Mesendoderm (in vitro differentiated cells): Measurements from ENCODE around the gene MAB21L4.
A peak's percentile ranks its signal among the peaks of the same experiment; 100 is the strongest.
"Not testable (repeated sequence)": the region's sequence is repeated elsewhere in the genome, so short reads cannot be mapped to it uniquely, and the experiment has no call there.

Experiments
- DNase-seq: peaks from one replicate; pipeline ENCODE4 v3.0.0; 2013
- H2AK5ac ChIP-seq: 2 replicates; pipeline ENCODE4 v1.6.1; 2013; ENCODE audit warnings: low read length, inconsistent platforms
- H2BK120ac ChIP-seq: 2 replicates; pipeline ENCODE4 v1.6.1; 2013; ENCODE audit warnings: low read depth, mild to moderate bottlenecking, low read length, moderate library complexity, mixed read lengths
- H2BK15ac ChIP-seq: replicated peaks from 2 replicates; pipeline ENCODE4 v1.6.1; 2013; ENCODE audit warnings: low read depth, mild to moderate bottlenecking, moderate library complexity
- H2BK5ac ChIP-seq: 2 replicates; pipeline ENCODE4 v1.6.1; 2013; ENCODE audit warnings: low read length, inconsistent platforms
- H3K18ac ChIP-seq: 2 replicates; pipeline ENCODE4 v1.6.1; 2013; ENCODE audit warnings: mild to moderate bottlenecking, low read length, mixed read lengths
- H3K23ac ChIP-seq: one replicate; pipeline ENCODE4 v1.6.1; 2013; ENCODE audit warnings: low read length
- H3K27ac ChIP-seq: 2 replicates; pipeline ENCODE4 v1.5.1; 2013; ENCODE audit warnings: low read depth, mild to moderate bottlenecking, inconsistent platforms, low read length, moderate library complexity
- H3K27me3 ChIP-seq: 2 replicates; pipeline ENCODE4 v1.6.1; 2013; ENCODE audit warnings: low read length, control low read depth, mild to moderate bottlenecking, inconsistent platforms; ENCODE audit not compliant: insufficient read depth, poor library complexity
- H3K36me3 ChIP-seq: 2 replicates; pipeline ENCODE4 v1.6.1; 2013; ENCODE audit warnings: low read length, inconsistent platforms; ENCODE audit not compliant: control insufficient read depth, insufficient read depth
- H3K4ac ChIP-seq: one replicate; pipeline ENCODE4 v1.6.1; 2013; ENCODE audit warnings: low read depth, mild to moderate bottlenecking, low read length, moderate library complexity
- H3K4me1 ChIP-seq: 2 replicates; pipeline ENCODE4 v1.6.1; 2013; ENCODE audit warnings: low read depth, low read length, inconsistent platforms; ENCODE audit not compliant: control insufficient read depth
- H3K4me2 ChIP-seq: 2 replicates; pipeline ENCODE4 v1.6.1; 2013; ENCODE audit warnings: low read length
- H3K4me3 ChIP-seq: 2 replicates; pipeline ENCODE4 v1.5.1; 2013; ENCODE audit warnings: mild to moderate bottlenecking, low read length
- H3K56ac ChIP-seq: one replicate; pipeline ENCODE4 v1.6.1; 2013; ENCODE audit warnings: low read length
- H3K79me1 ChIP-seq: 2 replicates; pipeline ENCODE4 v1.6.1; 2013; ENCODE audit warnings: low read length, inconsistent platforms
- H3K79me2 ChIP-seq: 2 replicates; pipeline ENCODE4 v1.6.1; 2013; ENCODE audit warnings: mild to moderate bottlenecking, low read length; ENCODE audit not compliant: control insufficient read depth, insufficient read depth
- H3K9ac ChIP-seq: 2 replicates; pipeline ENCODE4 v1.6.1; 2013; ENCODE audit warnings: low read length, inconsistent platforms
- H4K5ac ChIP-seq: one replicate; pipeline ENCODE4 v1.6.1; 2013; ENCODE audit warnings: low read length
- H4K8ac ChIP-seq: one replicate; pipeline ENCODE4 v1.6.1; 2013; ENCODE audit warnings: low read depth, mild to moderate bottlenecking, control low read depth, low read length, moderate library complexity
- WGBS: extraction: QIAGEN DNeasy Blood & Tissue Kit; methylation state at CpG from one replicate; pipeline ENCODE4 v1.1.7; 2013; ENCODE audit warnings: low lambda C conversion rate, missing lambda C conversion rate; ENCODE audit not compliant: insufficient coverage; ENCODE audit errors: extremely low coverage; 5-methylcytosine and 5-hydroxymethylcytosine counted together

Gene MAB21L4

DNA sequence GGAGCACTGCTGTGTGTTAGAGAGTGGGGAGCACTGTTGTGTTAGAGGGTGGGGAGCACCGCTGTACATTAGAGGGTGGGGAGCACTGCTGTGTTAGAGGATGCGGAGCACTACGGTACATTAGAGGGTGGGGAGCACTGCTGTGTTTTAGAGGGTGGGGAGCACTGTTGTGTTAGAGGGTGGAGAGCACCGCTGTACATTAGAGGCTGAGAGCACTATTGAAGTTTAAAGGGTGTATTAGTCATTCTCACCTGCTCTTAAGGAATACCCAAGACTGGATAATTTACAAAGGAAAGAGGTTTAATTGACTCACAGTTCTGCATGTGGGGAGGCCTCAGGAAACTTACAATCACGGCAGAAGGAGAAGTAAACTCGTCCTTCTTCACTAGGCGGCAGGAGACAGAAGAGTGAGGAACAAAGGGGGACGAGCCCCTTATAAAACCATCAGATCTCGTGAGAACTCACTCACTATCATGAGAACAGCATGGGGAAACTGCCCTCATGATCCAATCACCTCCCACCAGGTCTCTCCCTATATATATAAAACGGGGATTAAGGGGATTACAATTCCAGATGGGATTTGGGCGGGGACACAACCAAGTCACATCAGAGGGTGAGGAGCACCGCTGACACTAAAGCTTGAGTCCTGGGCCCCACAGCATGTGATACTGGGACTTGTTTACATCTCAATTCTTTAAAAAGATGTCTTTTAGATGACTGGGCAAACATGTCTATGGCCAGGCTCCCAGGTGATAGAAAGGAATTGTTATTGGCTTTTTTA lies 46.9 kb downstream of the MAB21L4 start:
- H3K9ac ChIP-seq, result no peak overlapping the region
- no peaks in the 10 kb centered on the region for H3K36me3 ChIP-seq

DNA sequence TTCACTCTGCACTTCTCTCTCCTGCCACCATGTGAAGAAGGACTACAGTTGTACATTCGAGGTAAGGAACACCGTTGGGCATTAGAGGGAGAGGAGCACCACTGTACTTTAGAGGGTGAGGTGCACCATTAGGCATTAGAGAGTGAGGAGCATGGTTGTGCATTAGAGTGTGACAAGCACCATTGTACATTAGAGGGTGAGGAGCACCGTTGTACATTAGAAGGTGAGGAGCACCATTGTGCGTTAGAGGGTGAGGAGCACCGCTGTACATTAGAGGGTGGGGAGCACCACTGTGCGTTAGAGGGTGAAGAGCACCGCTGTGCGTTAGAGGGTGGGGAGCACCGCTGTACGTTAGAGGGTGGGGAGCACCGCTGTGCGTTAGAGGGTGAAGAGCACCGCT lies 48.1 kb downstream of the MAB21L4 start:
- Histone ChIP-seq H3K79me2 (no peaks in the 10 kb centered on the region), H4K5ac (no peak overlapping the region), H3K4me1 (no peaks in the 10 kb centered on the region), H4K8ac (no peak overlapping the region), H3K27ac (no peak overlapping the region), H3K56ac (no peak overlapping the region), H2BK5ac (no peak overlapping the region), H3K18ac (no peak overlapping the region), H3K4me3 (no peak overlapping the region), H3K36me3 (no peaks in the 10 kb centered on the region), H3K4me2 (no peak overlapping the region), H2BK120ac (no peak overlapping the region), H2BK15ac (no peak overlapping the region), H3K4ac (no peak overlapping the region), H2AK5ac (no peak overlapping the region), H3K9ac (no peak overlapping the region), H3K79me1 (no peaks in the 10 kb centered on the region), H3K27me3 (no peaks in the 10 kb centered on the region), H3K23ac (no peak overlapping the region)
- no peak for DNase-seq
- no CpG with 5 or more reads among the region's 13 CpGs for WGBS

More for the DNA sequence above, 46.9 kb downstream of the MAB21L4 start:
- Histone ChIP-seq H2AK5ac (no peak overlapping the region), H3K4me3 (no peak overlapping the region), H3K18ac (no peak overlapping the region), H2BK15ac (no peak overlapping the region), H3K4me1 (no peaks in the 10 kb centered on the region), H3K27ac (no peak overlapping the region), H4K8ac (no peak overlapping the region), H2BK5ac (no peak overlapping the region), H3K79me1 (no peaks in the 10 kb centered on the region), H3K23ac (no peak overlapping the region), H3K4me2 (no peak overlapping the region), H3K79me2 (no peaks in the 10 kb centered on the region), H3K4ac (no peak overlapping the region), H2BK120ac (no peak overlapping the region), H3K56ac (no peak overlapping the region), H3K27me3 (no peaks in the 10 kb centered on the region), H4K5ac (no peak overlapping the region)
- no peak for DNase-seq
- WGBS, result no CpG with 5 or more reads among the region's 12 CpGs

- H3K56ac ChIP-seq, result no peak overlapping the region
- no peak overlapping the region for H3K27ac ChIP-seq
- H3K18ac ChIP-seq, result no peak overlapping the region
- no peak for DNase-seq
- H3K4me2 ChIP-seq, result no peak overlapping the region
- H3K23ac ChIP-seq, result no peak overlapping the region
- no peaks in the 10 kb centered on the region for H3K79me1 ChIP-seq
- no peak overlapping the region for H3K4ac ChIP-seq
- WGBS, result no CpG with 5 or more reads among the region's 5 CpGs
- no peaks in the 10 kb centered on the region for H3K4me1 ChIP-seq
- no peak overlapping the region for H4K5ac ChIP-seq
- H2BK15ac ChIP-seq, result no peak overlapping the region
- H3K9ac ChIP-seq, result no peak overlapping the region
- no peak overlapping the region for H4K8ac ChIP-seq
- H3K79me2 ChIP-seq, result no peaks in the 10 kb centered on the region
- H2AK5ac ChIP-seq, result no peak overlapping the region
- H3K4me3 ChIP-seq, result no peak overlapping the region
- H3K27me3 ChIP-seq, result no peaks in the 10 kb centered on the region
- no peak overlapping the region for H2BK5ac ChIP-seq
- no peak overlapping the region for H2BK120ac ChIP-seq
- no peaks in the 10 kb centered on the region for H3K36me3 ChIP-seq
Measured at GRCh38 chr2:240846873-240847595, 48.9 kb downstream of the MAB21L4 start.

GRCh38 chr2:240846309-240846708 lies 49.6 kb downstream of the MAB21L4 start:
- not testable (repeated sequence) for H2BK15ac ChIP-seq, H3K27me3 ChIP-seq, H3K4me1 ChIP-seq, H3K27ac ChIP-seq, H3K79me2 ChIP-seq, H4K8ac ChIP-seq, H3K79me1 ChIP-seq, H3K56ac ChIP-seq, H2AK5ac ChIP-seq, H2BK120ac ChIP-seq, H4K5ac ChIP-seq, H2BK5ac ChIP-seq, H3K4ac ChIP-seq, H3K9ac ChIP-seq, H3K23ac ChIP-seq, DNase-seq, H3K36me3 ChIP-seq, H3K4me3 ChIP-seq, H3K4me2 ChIP-seq, H3K18ac ChIP-seq
- no CpG with 5 or more reads among the region's 2 CpGs for WGBS

DNA sequence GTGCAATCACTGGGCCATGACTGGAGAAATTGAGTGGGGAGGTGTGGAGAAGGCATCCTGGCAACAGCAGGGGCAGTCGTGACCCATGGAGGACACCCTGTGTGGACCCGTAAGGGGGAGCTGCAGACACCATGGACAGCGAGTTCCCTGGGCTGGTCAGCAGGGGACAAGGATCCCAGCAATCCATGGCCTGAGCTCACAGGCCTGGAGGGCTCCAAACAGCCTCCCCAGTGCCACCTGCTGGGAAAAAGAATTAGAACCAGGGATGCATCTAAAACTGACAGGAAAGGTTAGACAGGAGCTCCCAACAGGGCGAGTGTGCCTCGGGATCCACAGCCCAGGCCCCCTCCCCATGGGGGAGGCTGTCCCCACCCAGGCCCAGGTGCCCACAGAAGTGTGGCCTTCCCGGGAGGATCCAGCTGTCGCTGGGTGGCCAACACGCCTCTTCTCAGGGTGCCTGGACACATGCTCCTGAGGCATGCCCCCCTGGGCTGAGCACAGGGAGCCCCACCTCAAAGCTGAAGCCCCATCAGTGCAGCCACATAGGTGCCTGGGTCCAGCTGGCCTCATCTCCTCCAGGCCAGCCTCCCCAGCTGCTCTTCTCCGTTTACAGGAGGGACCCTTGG lies 55.4 kb downstream of the MAB21L4 start:
- no peak overlapping the region for H3K27ac ChIP-seq
- no peak overlapping the region for H3K9ac ChIP-seq
- H2BK5ac ChIP-seq, result no peak overlapping the region
- DNase-seq, result peak; percentile 86
- H3K56ac ChIP-seq, result no peak overlapping the region
- no peak overlapping the region for H2AK5ac ChIP-seq
- no peaks in the 10 kb centered on the region for H3K4me1 ChIP-seq
- no peak overlapping the region for H3K23ac ChIP-seq
- no peaks in the 10 kb centered on the region for H3K79me2 ChIP-seq
- H4K8ac ChIP-seq, result no peak overlapping the region
- H3K79me1 ChIP-seq, result no peaks in the 10 kb centered on the region
- no peak overlapping the region for H3K18ac ChIP-seq
- no peak overlapping the region for H3K4me3 ChIP-seq
- WGBS, result no CpG with 5 or more reads among the region's 9 CpGs
- H4K5ac ChIP-seq, result no peak overlapping the region
- H3K4ac ChIP-seq, result no peak overlapping the region
- H2BK15ac ChIP-seq, result no peak overlapping the region
- H3K36me3 ChIP-seq, result no peaks in the 10 kb centered on the region
- H3K4me2 ChIP-seq, result no peak overlapping the region
- H3K27me3 ChIP-seq, result no peaks in the 10 kb centered on the region
- H2BK120ac ChIP-seq, result no peak overlapping the region
